H1 (cell line): ENCODE data around the gene SV2B. TPM values are rescaled to one million over a fixed set of nuclear protein-coding genes. Genes with fewer than 3 reads are reported as not detected.

Experiments used
- CTCF ChIA-PET: fragments of 300-600 bp; sonication (Branson Sonifier 250); formaldehyde crosslinking; loops from one replicate; lab custom pipeline; 2021; ENCODE audit not compliant: partially characterized antibody; lab: Charles Lee
- POLR2A ChIA-PET: fragments of 300-600 bp; sonication (Branson Sonifier 250); formaldehyde crosslinking; loops from one replicate; lab custom pipeline; 2021; ENCODE audit warnings: inconsistent platforms; ENCODE audit not compliant: partially characterized antibody; lab: Charles Lee
- DNase-seq, 2 experiments: peaks; one replicate each; pipeline versions ENCODE4 v3.0.0 to v3.0.0-alpha.2; 2010 to 2022; ENCODE audit warnings: low spot score in 2 of 2, low read depth in 1 of 2, mixed read lengths in 1 of 2
- FAIRE-seq: peaks from 2 replicates; lab custom pipeline; 2011; peaks lifted over from hg19 to GRCh38; lab: Jason Lieb, UNC
- H2AFZ ChIP-seq: 2 replicates; pipeline ENCODE4 v1.8.1; 2012; ENCODE audit warnings: low read length, inconsistent platforms
- H2AK5ac ChIP-seq: 2 replicates; pipeline ENCODE4 v1.6.1; 2013; ENCODE audit warnings: low read depth, low read length
- H2BK120ac ChIP-seq: replicated peaks from 2 replicates; pipeline ENCODE3; 2013; ENCODE audit warnings: low read depth, low read length, inconsistent platforms
- H2BK12ac ChIP-seq: 2 replicates; pipeline ENCODE4 v1.6.1; 2013; ENCODE audit warnings: low read depth, low read length
- H2BK15ac ChIP-seq: 2 replicates; pipeline ENCODE4 v1.6.1; 2013; ENCODE audit warnings: low read length
- H2BK20ac ChIP-seq: 2 replicates; pipeline ENCODE4 v1.6.1; 2013; ENCODE audit warnings: low read length
- H2BK5ac ChIP-seq: 2 replicates; pipeline ENCODE4 v1.6.1; 2013; ENCODE audit warnings: low read depth, low read length
- H3K14ac ChIP-seq: 2 replicates; pipeline ENCODE4 v1.6.1; 2013; ENCODE audit warnings: inconsistent platforms; ENCODE audit not compliant: insufficient read length
- H3K18ac ChIP-seq: 2 replicates; pipeline ENCODE4 v1.6.1; 2013; ENCODE audit warnings: low read length; ENCODE audit errors: extremely low read depth
- H3K23ac ChIP-seq: 2 replicates; pipeline ENCODE4 v1.6.1; 2013; ENCODE audit warnings: inconsistent platforms; ENCODE audit not compliant: insufficient read length
- H3K23me2 ChIP-seq: 2 replicates; pipeline ENCODE4 v1.6.1; 2013; ENCODE audit warnings: low read depth, low read length
- H3K27ac ChIP-seq: 2 replicates; pipeline ENCODE4 v1.6.1; 2011; ENCODE audit warnings: low read depth, low read length, inconsistent platforms
- H3K27me3 ChIP-seq, 4 experiments: replicated peaks in 1 of 4; 1 replicate in 1 of 4; 2 replicates in 3 of 4; pipeline versions ENCODE4 v1.6.1 to v1.8.1; 2011 to 2013; ENCODE audit warnings: low read length in 3 of 4, mild to moderate bottlenecking in 3 of 4, inconsistent platforms in 2 of 4, mixed read lengths in 2 of 4, moderate library complexity in 1 of 4; ENCODE audit not compliant: control insufficient read depth in 3 of 4, insufficient read depth in 3 of 4; ENCODE audit errors: extremely low read depth in 1 of 4
- H3K36me3 ChIP-seq, 4 experiments: 2 replicates each; pipeline versions ENCODE4 v1.6.1 to v1.8.1; 2011 to 2013; ENCODE audit warnings: mild to moderate bottlenecking in 4 of 4, low read length in 3 of 4, moderate library complexity in 2 of 4, control low read depth in 1 of 4, inconsistent platforms in 1 of 4; ENCODE audit not compliant: insufficient read depth in 4 of 4, control insufficient read depth in 2 of 4
- H3K4ac ChIP-seq: replicated peaks from 2 replicates; pipeline ENCODE3; 2013; ENCODE audit warnings: low read length, low read depth, mixed read lengths, inconsistent platforms; ENCODE audit not compliant: insufficient read length
- H3K4me1 ChIP-seq, 4 experiments: replicated peaks in 1 of 4; 1 replicate in 1 of 4; 2 replicates in 3 of 4; pipeline versions ENCODE4 v1.6.1 to v1.8.1; 2011 to 2013; ENCODE audit warnings: low read length in 3 of 4, inconsistent platforms in 2 of 4, mixed read lengths in 1 of 4; ENCODE audit not compliant: insufficient read depth in 4 of 4, control insufficient read depth in 3 of 4
- H3K4me2 ChIP-seq, 2 experiments: 2 replicates each; pipeline versions ENCODE4 v1.6.1 to v1.8.1; 2011 to 2013; ENCODE audit warnings: low read depth in 2 of 2, low read length in 2 of 2, control low read depth in 1 of 2, inconsistent platforms in 1 of 2, mild to moderate bottlenecking in 1 of 2; ENCODE audit not compliant: insufficient read depth in 1 of 2
- H3K4me3 ChIP-seq, 4 experiments: fragments of 200-600, 300-600 bp in 1 of 4; sonication (generic), shearing (Covaris generic), sonication (Bioruptor Twin) in 1 of 4; 2 replicates each; pipeline versions ENCODE4 v1.5.1 to v1.8.1; 2011 to 2016; ENCODE audit warnings: low read length in 4 of 4, low read depth in 3 of 4, control low read depth in 2 of 4, inconsistent platforms in 2 of 4, mild to moderate bottlenecking in 2 of 4, mixed read lengths in 1 of 4, moderate library complexity in 1 of 4; ENCODE audit not compliant: insufficient read depth in 2 of 4; ENCODE audit errors: extremely low read depth in 1 of 4
- H3K56ac ChIP-seq: replicated peaks from 2 replicates; pipeline ENCODE3; 2013; ENCODE audit warnings: low read depth, mild to moderate bottlenecking, mixed read lengths, low read length, inconsistent platforms; ENCODE audit not compliant: insufficient read length
- H3K79me1 ChIP-seq: 2 replicates; pipeline ENCODE4 v1.6.1; 2013; ENCODE audit warnings: low read depth, low read length, control low read depth
- H3K79me2 ChIP-seq, 2 experiments: 2 replicates each; pipeline versions ENCODE4 v1.6.1 to v1.8.1; 2012 to 2013; ENCODE audit warnings: low read length in 2 of 2, mild to moderate bottlenecking in 2 of 2, inconsistent platforms in 1 of 2; ENCODE audit not compliant: insufficient read depth in 2 of 2, control insufficient read depth in 1 of 2
- H3K9ac ChIP-seq, 4 experiments: replicated peaks in 1 of 4; 1 replicate in 1 of 4; 2 replicates in 3 of 4; pipeline versions ENCODE4 v1.6.1 to v1.8.1; 2011 to 2013; ENCODE audit warnings: low read depth in 3 of 4, low read length in 3 of 4, control low read depth in 2 of 4, mild to moderate bottlenecking in 2 of 4, moderate library complexity in 2 of 4, inconsistent platforms in 1 of 4; ENCODE audit errors: extremely low read depth in 1 of 4
- H3K9me3 ChIP-seq, 2 experiments: 2 replicates each; pipeline versions ENCODE4 v1.6.1 to v1.8.1; 2012 to 2013; ENCODE audit warnings: mild to moderate bottlenecking in 2 of 2, moderate library complexity in 2 of 2, control low read depth in 1 of 2, inconsistent platforms in 1 of 2, low read depth in 1 of 2, low read length in 1 of 2, mixed read lengths in 1 of 2; ENCODE audit not compliant: insufficient read depth in 2 of 2
- H4K20me1 ChIP-seq, 2 experiments: replicated peaks in 1 of 2; 2 replicates each; pipeline versions ENCODE3 to v1.8.1; 2011 to 2013; ENCODE audit warnings: inconsistent platforms in 2 of 2, low read length in 2 of 2, mild to moderate bottlenecking in 1 of 2; ENCODE audit not compliant: insufficient read depth in 2 of 2, control insufficient read depth in 1 of 2
- H4K5ac ChIP-seq: 2 replicates; pipeline ENCODE4 v1.6.1; 2013; ENCODE audit warnings: low read length, low read depth, mixed read lengths, inconsistent platforms; ENCODE audit not compliant: insufficient read length
- H4K8ac ChIP-seq: 2 replicates; pipeline ENCODE4 v1.8.0; 2013; ENCODE audit warnings: mild to moderate bottlenecking, moderate library complexity, low read length, inconsistent platforms; ENCODE audit not compliant: insufficient read depth; ENCODE audit errors: extremely low read depth
- H4K91ac ChIP-seq: replicated peaks from 2 replicates; pipeline ENCODE3; 2013; ENCODE audit warnings: low read length, mixed read lengths, inconsistent platforms; ENCODE audit not compliant: insufficient read length
- ASH2L ChIP-seq: fragments of 200-600, 300-600 bp; sonication (generic); IDR thresholded peaks from one replicate; pipeline ENCODE4 v1.7.1; 2017; ENCODE audit warnings: low read length
- ATF2 ChIP-seq: IDR thresholded peaks from 2 replicates; pipeline ENCODE4 v1.6.1; 2012; ENCODE audit warnings: low read length, inconsistent platforms
- KDM5A ChIP-seq: fragments of 200-600 bp; IDR thresholded peaks from 2 replicates; pipeline ENCODE4 v1.7.1; 2012; ENCODE audit warnings: mild to moderate bottlenecking, low read length, inconsistent platforms, mixed read lengths
- WGBS, 2 experiments: shearing (Covaris generic) in 1 of 2; methylation state at CpG; one replicate each; pipeline versions ENCODE4 v1.1.6 to v1.1.7; 2013 to 2015; ENCODE audit warnings: low lambda C conversion rate in 2 of 2, mixed read lengths in 2 of 2, inconsistent platforms in 1 of 2, low coverage in 1 of 2, missing lambda C conversion rate in 1 of 2; ENCODE audit not compliant: insufficient replicate concordance in 2 of 2, insufficient coverage in 1 of 2, insufficient read length in 1 of 2; ENCODE audit errors: extremely low coverage in 1 of 2, missing lambda C conversion rate in 1 of 2; 5-methylcytosine and 5-hydroxymethylcytosine counted together
- polyA plus RNA-seq, 7 experiments: library from polyadenylated mRNA; depleted of rRNA in 3 of 7; stranded (reverse) in 5 of 7; unstranded in 2 of 7; fragments of >200 nt in 5 of 7; fragments of 200-250 nt in 2 of 7; gene quantifications; 1 replicate in 5 of 7; 2 replicates in 1 of 7; 4 replicates in 1 of 7; pipeline versions ENCODE4 v1.2.1 to v1.2.3, GENCODE V29; 2011 to 2013; ENCODE audit warnings: missing spikeins in 2 of 7, mixed read lengths in 2 of 7
- total RNA-seq: library from RNA; stranded (reverse); fragmentation: NEBNext Ultra II Directional; extraction: Animal tissue kit (Norgen Biotek cat#: 25700); gene quantifications from 2 replicates; pipeline ENCODE4 v1.2.1, GENCODE V29; 2021

The SV2B gene
- total and polyA plus RNA-seq, 2 of the 8 experiments (the other 6 are each of a cell fraction or from before 2014, with no cell fraction given): 0.09 to 0.20 TPM

- Histone ChIP-seq H3K4me3 (no peak overlapping the region), H2BK15ac (no peak overlapping the region), H3K27me3 (peaks cover 0 to 2% (median 0%) of the 10 kb centered on the region in 4 experiments; a peak in 2 of 7 replicates), H3K56ac (no peak overlapping the region), H4K91ac (no peak overlapping the region), H3K23me2 (no peaks in the 10 kb centered on the region), H3K36me3 (no peaks in the 10 kb centered on the region), H4K5ac (no peak overlapping the region), H2BK12ac (no peak overlapping the region), H3K18ac (no peak overlapping the region), H4K20me1 (no peaks in the 10 kb centered on the region), H2AFZ (0 out of 2 replicates have a peak overlapping the region, but pooled peaks have one; percentile 18), H3K4ac (no peak overlapping the region), H3K79me1 (no peaks in the 10 kb centered on the region), H3K9ac (no peak overlapping the region), H3K9me3 (peaks cover 9 to 11% of the 10 kb centered on the region in 2 experiments; a peak in 3 of 4 replicates), H2BK120ac (no peak overlapping the region), H2BK5ac (no peak overlapping the region), H3K4me1 (no peaks in the 10 kb centered on the region), H2AK5ac (no peak overlapping the region), H3K79me2 (no peaks in the 10 kb centered on the region), H3K27ac (no peak overlapping the region), H3K23ac (no peak overlapping the region), H3K4me2 (no peak overlapping the region), H4K8ac (no peak overlapping the region), H2BK20ac (no peak overlapping the region), H3K14ac (no peak overlapping the region)
- TF ChIP-seq ASH2L (no peak), KDM5A (no peak), ATF2 (no peak)
- WGBS, 2 experiments: 89% methylated on average over 6 of the region's 6 CpGs; no CpG with 5 or more reads in 1 of the 2 experiments
- ChIA-PET CTCF (interaction anchor here (0.7 to 1.7 kb wide), 8 partner anchors 9 to 789 kb away, joined by 3 to 5 read pairs (median 3); no protein-coding TSS in a partner anchor), POLR2A (no interaction called here)
- no peak for DNase-seq
- FAIRE-seq: peak; percentile 7
These were observed 198.0 kb downstream of the SV2B start for GRCh38 chr15:91298101-91298500.
